ENCODE measurements around the gene LRRC34. TPM values are rescaled to one million over a fixed set of nuclear protein-coding genes. Genes with fewer than 3 reads are reported as not detected.
A peak's percentile ranks its signal among the peaks of the same experiment; 100 is the strongest.

The LRRC34 gene
- total RNA-seq, 1 experiment from 2014 or later: not detected

- Mint-ChIP-seq H3K27me3 (ENCODE audit: unreplicated experiment) (no peaks in the 10 kb centered on the region), H3K9me3 (ENCODE audit: low read depth, unreplicated experiment) (peaks cover 7% of the 10 kb centered on the region), H3K4me3 (ENCODE audit: low read depth, unreplicated experiment) (peak within 1 kb of the TSS; percentile 91), H3K27ac (ENCODE audit: unreplicated experiment) (peak within 1 kb of the TSS; percentile 79), H3K36me3 (ENCODE audit: insufficient read depth, unreplicated experiment) (peaks cover 49% of the 10 kb centered on the region), H3K4me1 (ENCODE audit: low read depth, unreplicated experiment) (peaks cover 11% of the 10 kb centered on the region)
- TF ChIP-seq, protein P1, sequence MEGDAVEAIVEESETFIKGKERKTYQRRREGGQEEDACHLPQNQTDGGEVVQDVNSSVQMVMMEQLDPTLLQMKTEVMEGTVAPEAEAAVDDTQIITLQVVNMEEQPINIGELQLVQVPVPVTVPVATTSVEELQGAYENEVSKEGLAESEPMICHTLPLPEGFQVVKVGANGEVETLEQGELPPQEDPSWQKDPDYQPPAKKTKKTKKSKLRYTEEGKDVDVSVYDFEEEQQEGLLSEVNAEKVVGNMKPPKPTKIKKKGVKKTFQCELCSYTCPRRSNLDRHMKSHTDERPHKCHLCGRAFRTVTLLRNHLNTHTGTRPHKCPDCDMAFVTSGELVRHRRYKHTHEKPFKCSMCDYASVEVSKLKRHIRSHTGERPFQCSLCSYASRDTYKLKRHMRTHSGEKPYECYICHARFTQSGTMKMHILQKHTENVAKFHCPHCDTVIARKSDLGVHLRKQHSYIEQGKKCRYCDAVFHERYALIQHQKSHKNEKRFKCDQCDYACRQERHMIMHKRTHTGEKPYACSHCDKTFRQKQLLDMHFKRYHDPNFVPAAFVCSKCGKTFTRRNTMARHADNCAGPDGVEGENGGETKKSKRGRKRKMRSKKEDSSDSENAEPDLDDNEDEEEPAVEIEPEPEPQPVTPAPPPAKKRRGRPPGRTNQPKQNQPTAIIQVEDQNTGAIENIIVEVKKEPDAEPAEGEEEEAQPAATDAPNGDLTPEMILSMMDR (IDR thresholded peaks at IDR 0.05; ENCODE audit: unreplicated experiment): no peak
- BruUV-seq (replicated peaks): TSS peak; percentile 96
- intact Hi-C loops (cut with micrococcal nuclease; ENCODE audit: unreplicated experiment): loop anchor here (5.0 to 10.0 kb wide), 2 partner anchors 650 to 1047 kb away; partner anchors contain the start of gene CLDN11
- CTCF ChIA-PET: interaction anchor here (0.6 kb wide), 1 partner anchor 23 kb away, joined by 4 read pairs; no protein-coding TSS in a partner anchor
- peak; percentile 89 for DNase-seq
Measured at GRCh38 chr3:169764882-169765612, 47.7 kb downstream of the LRRC34 start, which contains the start of gene TERC. TSS of gene TERC (minus strand) at chr3:169765060.

- no TSS peak for BruUV-seq (replicated peaks)
- intact Hi-C loops (cut with micrococcal nuclease; ENCODE audit: unreplicated experiment): loop anchor here (5.0 to 10.0 kb wide), 2 partner anchors 650 to 1048 kb away; partner anchors contain the start of gene CLDN11
- peak; percentile 54 for DNase-seq
- CTCF ChIA-PET: interaction anchor here (0.6 to 1.1 kb wide), 2 partner anchors 22 to 372 kb away, joined by 4 read pairs; no protein-coding TSS in a partner anchor
- peaks cover 8% of the 10 kb centered on the region for H3K9me3 Mint-ChIP-seq (ENCODE audit: low read depth, unreplicated experiment)
- peaks cover 42% of the 10 kb centered on the region for H3K36me3 Mint-ChIP-seq (ENCODE audit: insufficient read depth, unreplicated experiment)
- H3K4me3 Mint-ChIP-seq (ENCODE audit: low read depth, unreplicated experiment): peak overlapping the region; percentile 91
- peak overlapping the region; percentile 79 for H3K27ac Mint-ChIP-seq (ENCODE audit: unreplicated experiment)
- H3K4me1 Mint-ChIP-seq (ENCODE audit: low read depth, unreplicated experiment): peaks cover 11% of the 10 kb centered on the region
- TF ChIP-seq, protein P1 (IDR thresholded peaks at IDR 0.05; ENCODE audit: unreplicated experiment): no peak
- H3K27me3 Mint-ChIP-seq (ENCODE audit: unreplicated experiment): no peaks in the 10 kb centered on the region
Measured at GRCh38 chr3:169764312-169764881, 48.3 kb downstream of the LRRC34 start.

DNA sequence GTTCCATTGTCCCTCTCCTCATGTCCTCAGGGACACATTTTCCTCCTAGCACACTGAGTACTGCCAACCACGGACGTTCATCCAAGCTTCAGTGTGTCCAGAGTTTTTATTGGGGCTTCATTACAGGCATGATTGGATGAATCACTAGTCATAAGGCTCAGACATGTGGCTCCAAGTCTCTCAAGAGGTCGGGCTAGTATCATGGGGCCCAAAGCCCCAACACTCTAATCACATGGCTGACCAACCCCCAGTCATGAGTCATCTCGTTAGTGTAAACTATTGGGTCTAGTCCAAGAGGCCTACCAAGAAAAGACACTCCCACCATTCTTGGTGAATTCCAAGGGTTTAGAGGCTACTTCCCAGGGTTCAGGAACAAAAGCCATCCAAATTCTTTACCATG is 52.2 kb downstream of the LRRC34 start:
- Mint-ChIP-seq H3K4me3 (ENCODE audit: low read depth, unreplicated experiment) (no peak overlapping the region), H3K9me3 (ENCODE audit: low read depth, unreplicated experiment) (peaks cover 14% of the 10 kb centered on the region), H3K27ac (ENCODE audit: unreplicated experiment) (no peak overlapping the region), H3K36me3 (ENCODE audit: insufficient read depth, unreplicated experiment) (peaks cover 20% of the 10 kb centered on the region), H3K4me1 (ENCODE audit: low read depth, unreplicated experiment) (peaks cover 11% of the 10 kb centered on the region), H3K27me3 (ENCODE audit: unreplicated experiment) (no peaks in the 10 kb centered on the region)
- CTCF ChIA-PET: no interaction called here
- TF ChIP-seq, protein P1 (IDR thresholded peaks at IDR 0.05; ENCODE audit: unreplicated experiment): no peak
- DNase-seq: no peak
- no TSS peak for BruUV-seq (replicated peaks)
- intact Hi-C loops (cut with micrococcal nuclease; ENCODE audit: unreplicated experiment): loop anchor here (5.0 to 10.0 kb wide), 2 partner anchors 654 to 1052 kb away; partner anchors contain the start of gene CLDN11

DNA sequence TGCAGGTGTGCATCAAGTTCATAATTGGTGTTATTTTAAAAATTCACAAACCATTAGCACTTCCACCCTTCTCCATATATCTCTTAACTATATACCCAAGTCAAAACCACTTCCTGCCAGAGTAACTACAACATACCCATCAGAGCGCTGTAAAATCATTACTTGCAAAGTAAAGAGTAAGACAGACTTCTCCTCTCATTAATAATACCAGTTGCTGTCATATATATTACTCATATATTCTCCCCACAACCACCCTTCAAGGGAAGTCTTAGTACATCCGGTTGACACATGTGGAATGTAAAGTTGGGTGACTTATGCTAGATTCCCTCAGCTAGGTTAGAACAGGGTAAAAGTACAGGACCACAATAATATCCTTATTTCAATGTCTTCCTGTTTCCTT is 53.4 kb downstream of the LRRC34 start:
- TF ChIP-seq, protein P1 (IDR thresholded peaks at IDR 0.05; ENCODE audit: unreplicated experiment): no peak
- CTCF ChIA-PET: interaction anchor here (0.6 kb wide), 1 partner anchor 931 kb away, joined by 4 read pairs; no protein-coding TSS in a partner anchor
- H3K4me3 Mint-ChIP-seq (ENCODE audit: low read depth, unreplicated experiment): no peak overlapping the region
- H3K9me3 Mint-ChIP-seq (ENCODE audit: low read depth, unreplicated experiment): peaks cover 14% of the 10 kb centered on the region
- BruUV-seq (replicated peaks): no TSS peak
- intact Hi-C loops (cut with micrococcal nuclease; ENCODE audit: unreplicated experiment): no loop called here
- no peak overlapping the region for H3K27ac Mint-ChIP-seq (ENCODE audit: unreplicated experiment)
- peaks cover 22% of the 10 kb centered on the region for H3K4me1 Mint-ChIP-seq (ENCODE audit: low read depth, unreplicated experiment)
- DNase-seq: no peak
- H3K36me3 Mint-ChIP-seq (ENCODE audit: insufficient read depth, unreplicated experiment): peaks cover 9% of the 10 kb centered on the region
- H3K27me3 Mint-ChIP-seq (ENCODE audit: unreplicated experiment): no peaks in the 10 kb centered on the region

Data from Calu3 (cell line).